Ovary (tissue), 3 donors: ENCODE measurements around the gene KAZALD1.

Source experiments
- EP300 ChIP-seq: sonication (generic); formaldehyde crosslinking; IDR thresholded peaks from one replicate; pipeline ENCODE4 v1.6.1; 2017; ENCODE audit warnings: antibody characterized with exemption
- POLR2A ChIP-seq: fragments of 450-650 bp; IDR thresholded peaks from one replicate; pipeline ENCODE4 v1.6.1; 2017; ENCODE audit warnings: antibody characterized with exemption, mild to moderate bottlenecking, moderate library complexity
- TF ChIP-seq, protein P1 (sequence below), 3 donors: fragments of 450-650 bp in 2 of 3; fragments of 200-600 bp in 1 of 3; IDR thresholded peaks; one replicate each; pipeline versions ENCODE4 v1.5.1 to v1.8.0; 2016 to 2022; ENCODE audit warnings: antibody characterized with exemption in 3 of 3, mild to moderate bottlenecking in 1 of 3
- donor health status: DM: no; HTN: no; CAD: no.

DNA sequence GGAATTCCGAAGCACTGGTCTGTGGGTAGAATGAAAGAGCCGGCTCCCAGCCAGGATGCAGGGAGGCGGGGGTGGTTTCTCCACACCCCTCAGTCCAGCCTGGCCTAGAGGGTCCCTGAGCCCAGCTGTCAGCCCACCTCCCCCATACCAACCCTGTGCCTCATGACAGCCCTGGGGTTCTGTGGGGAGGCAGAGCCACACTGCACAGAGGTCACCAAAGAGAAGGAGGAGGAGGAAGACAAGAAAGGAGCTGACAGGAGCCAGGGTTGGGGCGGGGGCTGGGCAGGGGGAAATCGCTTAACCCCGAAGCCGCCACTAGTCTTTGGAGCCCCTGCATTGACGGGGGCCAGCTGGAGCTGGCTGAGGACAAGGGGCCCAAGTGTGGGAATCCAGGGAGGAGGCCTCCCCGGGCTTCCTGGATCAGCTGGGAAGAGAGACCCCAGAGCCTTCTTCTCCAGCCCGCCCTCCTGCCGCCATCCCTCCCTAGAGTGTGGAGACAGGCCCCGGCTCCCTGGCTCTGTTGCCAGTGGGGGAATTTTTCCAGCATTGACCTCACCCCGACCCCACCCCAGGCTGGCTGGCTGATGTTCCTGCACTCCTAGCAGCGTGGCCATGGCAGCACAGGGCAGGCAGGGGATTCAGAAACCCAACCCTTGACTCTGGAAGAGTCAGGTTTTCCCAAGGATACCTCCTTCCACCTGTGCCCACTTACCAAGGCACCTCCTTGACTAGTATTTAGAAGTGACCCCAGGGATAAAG lies 32.5 kb downstream of the KAZALD1 start:
- TF ChIP-seq, protein P1, sequence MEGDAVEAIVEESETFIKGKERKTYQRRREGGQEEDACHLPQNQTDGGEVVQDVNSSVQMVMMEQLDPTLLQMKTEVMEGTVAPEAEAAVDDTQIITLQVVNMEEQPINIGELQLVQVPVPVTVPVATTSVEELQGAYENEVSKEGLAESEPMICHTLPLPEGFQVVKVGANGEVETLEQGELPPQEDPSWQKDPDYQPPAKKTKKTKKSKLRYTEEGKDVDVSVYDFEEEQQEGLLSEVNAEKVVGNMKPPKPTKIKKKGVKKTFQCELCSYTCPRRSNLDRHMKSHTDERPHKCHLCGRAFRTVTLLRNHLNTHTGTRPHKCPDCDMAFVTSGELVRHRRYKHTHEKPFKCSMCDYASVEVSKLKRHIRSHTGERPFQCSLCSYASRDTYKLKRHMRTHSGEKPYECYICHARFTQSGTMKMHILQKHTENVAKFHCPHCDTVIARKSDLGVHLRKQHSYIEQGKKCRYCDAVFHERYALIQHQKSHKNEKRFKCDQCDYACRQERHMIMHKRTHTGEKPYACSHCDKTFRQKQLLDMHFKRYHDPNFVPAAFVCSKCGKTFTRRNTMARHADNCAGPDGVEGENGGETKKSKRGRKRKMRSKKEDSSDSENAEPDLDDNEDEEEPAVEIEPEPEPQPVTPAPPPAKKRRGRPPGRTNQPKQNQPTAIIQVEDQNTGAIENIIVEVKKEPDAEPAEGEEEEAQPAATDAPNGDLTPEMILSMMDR (IDR thresholded peaks at IDR 0.05), result no peak
- no peak for TF ChIP-seq EP300
- TF ChIP-seq POLR2A, result no peak
